Measurements from ENCODE around the gene MPC1. TPM values are rescaled to one million over a fixed set of nuclear protein-coding genes. Genes with fewer than 3 reads are reported as not detected.

MPC1 gene
- total and polyA plus RNA-seq, 2 experiments from 2014 or later: 15.5 to 39.4 TPM

GRCh38 chr6:166415833-166416347 lies 33.1 kb upstream of the MPC1 start:
- 0 out of 2 replicates have a peak, but pooled peaks cover 9% of the 10 kb centered on the region for H3K9me2 ChIP-seq (ENCODE audit: insufficient read depth)
- TF ChIP-seq REST (IDR thresholded peaks at IDR 0.05; ENCODE audit: unreplicated experiment) (no peak), CTCF (conservative IDR thresholded peaks at IDR 0.05; ENCODE audit: low read depth in 2 of 2) (no peak)
- peaks cover 6% of the 10 kb centered on the region; the same call in 1 of the 2 replicates for H3K36me3 ChIP-seq (ENCODE audit: insufficient read depth)
- Mint-ChIP-seq H3K27me3 (ENCODE audit: insufficient read depth, low read depth, poor library complexity) (peaks cover 10% of the 10 kb centered on the region), H3K4me1 (peaks cover 1% of the 10 kb centered on the region; the same call in 2 of the 3 replicates), H3K36me3 (ENCODE audit: low read depth) (peaks cover 63% of the 10 kb centered on the region), H3K27ac (no peak overlapping the region), H3K9me3 (peaks cover 11% of the 10 kb centered on the region), H3K4me3 (no peak overlapping the region)
- H3K4me3 ChIP-seq: no peak overlapping the region
- H2AFZ ChIP-seq: no peak overlapping the region
- H3K79me2 ChIP-seq (replicated peaks; ENCODE audit: insufficient read depth): no peaks in the 10 kb centered on the region
- no peaks in the 10 kb centered on the region for H3K4me1 ChIP-seq (ENCODE audit: insufficient read depth)
- no peak overlapping the region for H3K27ac ChIP-seq (ENCODE audit: low read depth)
- H4K20me1 ChIP-seq (replicated peaks; ENCODE audit: insufficient read depth): no peaks in the 10 kb centered on the region
- no peak overlapping the region for H3K4me2 ChIP-seq
- H3K27me3 ChIP-seq (ENCODE audit: insufficient read depth): no peaks in the 10 kb centered on the region
- ATAC-seq: no peak
- no peaks in the 10 kb centered on the region for H3F3A ChIP-seq (replicated peaks; ENCODE audit: low read depth)
- no peak for DNase-seq (ENCODE audit: low spot score)

- Histone ChIP-seq H3K27ac (ENCODE audit: low read depth) (no peak overlapping the region), H3K4me1 (ENCODE audit: insufficient read depth) (peaks cover under 1% of the 10 kb centered on the region)
- H3K4me1 Mint-ChIP-seq: peaks cover 7% of the 10 kb centered on the region
Observed at GRCh38 chr6:166415306-166415705, 32.6 kb upstream of the MPC1 start.

More at GRCh38 chr6:166415306-166415705, 32.6 kb upstream of the MPC1 start:
- Histone ChIP-seq H3K9me2 (ENCODE audit: insufficient read depth) (0 out of 2 replicates have a peak, but pooled peaks cover 9% of the 10 kb centered on the region), H3K27me3 (ENCODE audit: insufficient read depth) (no peaks in the 10 kb centered on the region), H4K20me1 (replicated peaks; ENCODE audit: insufficient read depth) (no peaks in the 10 kb centered on the region), H3K4me2 (no peak overlapping the region), H3K79me2 (replicated peaks; ENCODE audit: insufficient read depth) (no peaks in the 10 kb centered on the region), H2AFZ (no peak overlapping the region), H3F3A (replicated peaks; ENCODE audit: low read depth) (peaks cover 3% of the 10 kb centered on the region; the same call in 1 of the 2 replicates), H3K4me3 (no peak overlapping the region), H3K36me3 (ENCODE audit: insufficient read depth) (peaks cover 6% of the 10 kb centered on the region; the same call in 1 of the 2 replicates)
- TF ChIP-seq JUNB (IDR thresholded peaks at IDR 0.05; ENCODE audit: unreplicated experiment) (no peak), NANOG (IDR thresholded peaks at IDR 0.05; ENCODE audit: borderline replicate concordance) (no peak), CREB1 (CRISPR knock-in tag; IDR thresholded peaks at IDR 0.05; ENCODE audit: low read depth) (no peak), EZH2phosphoT487 (IDR thresholded peaks at IDR 0.05; ENCODE audit: unreplicated experiment) (no peak), REST (IDR thresholded peaks at IDR 0.05; ENCODE audit: unreplicated experiment) (no peak), POLR2AphosphoS5 (IDR thresholded peaks at IDR 0.05; ENCODE audit: low read depth) (no peak), STAT1 (IDR thresholded peaks at IDR 0.05; ENCODE audit: unreplicated experiment) (no peak), ZNF331 (CRISPR knock-in tag; IDR thresholded peaks at IDR 0.05; ENCODE audit: low read depth) (no peak)
- Mint-ChIP-seq H3K27me3 (ENCODE audit: insufficient read depth, low read depth, poor library complexity) (peaks cover 10% of the 10 kb centered on the region), H3K27ac (no peak overlapping the region), H3K36me3 (ENCODE audit: low read depth) (peaks cover 60% of the 10 kb centered on the region), H3K4me3 (no peak overlapping the region), H3K9me3 (peaks cover 11% of the 10 kb centered on the region)
- no peak for DNase-seq (ENCODE audit: low spot score)
- ATAC-seq: no peak

Measured in GM23338 (cell line).